CD4-positive, alpha-beta memory T cell (primary cell): ENCODE results near the gene DTNA. TPM values are rescaled to one million over a fixed set of nuclear protein-coding genes. Genes with fewer than 3 reads are reported as not detected.
"Not testable (repeated sequence)": the region's sequence is repeated elsewhere in the genome, so short reads cannot be mapped to it uniquely, and the experiment has no call there.

Experiments used
- CTCF ChIA-PET: fragments of 350-600 bp; sonication (Branson Sonifier 250); formaldehyde crosslinking; loops from one replicate; lab custom pipeline; 2021; ENCODE audit warnings: inconsistent platforms; ENCODE audit not compliant: partially characterized antibody; lab: Charles Lee
- POLR2A ChIA-PET: fragments of 350-600 bp; sonication (Branson Sonifier 250); formaldehyde crosslinking; loops from one replicate; lab custom pipeline; 2021; ENCODE audit not compliant: partially characterized antibody; lab: Charles Lee
- DNase-seq, 5 donors: peaks; one replicate each; pipeline versions ENCODE4 v3.0.0 to v3.0.0-alpha.2; 2020 to 2022; ENCODE audit warnings: mixed read lengths in 1 of 5
- H3K27ac ChIP-seq: one replicate; pipeline ENCODE4 v1.7.0; 2013; ENCODE audit warnings: low read depth, low read length
- H3K27me3 ChIP-seq: 2 replicates; pipeline ENCODE4 v1.7.0; 2013; ENCODE audit warnings: mild to moderate bottlenecking, low read length, moderate library complexity; ENCODE audit not compliant: insufficient read depth
- H3K36me3 ChIP-seq: 2 replicates; pipeline ENCODE4 v1.7.0; 2013; ENCODE audit warnings: mild to moderate bottlenecking, low read length, moderate library complexity; ENCODE audit not compliant: insufficient read depth
- H3K4me1 ChIP-seq: 2 replicates; pipeline ENCODE4 v1.7.0; 2013; ENCODE audit warnings: mild to moderate bottlenecking, low read length, moderate library complexity; ENCODE audit not compliant: insufficient read depth
- H3K4me3 ChIP-seq, 2 donors: one replicate each; pipeline ENCODE4 v1.7.0; 2013; ENCODE audit warnings: low read length in 2 of 2, mild to moderate bottlenecking in 1 of 2
- H3K9me3 ChIP-seq, 2 donors: one replicate each; pipeline ENCODE4 v1.7.0; 2013; ENCODE audit warnings: low read length in 2 of 2, control low read depth in 1 of 2; ENCODE audit not compliant: control insufficient read depth in 1 of 2
- H3K27ac Mint-ChIP-seq, 7 donors: one replicate each; pipeline ENCODE4 v1.8.0; 2020 to 2021; ENCODE audit warnings: mixed read lengths in 7 of 7, mild to moderate bottlenecking in 6 of 7, inconsistent platforms in 3 of 7, moderate library complexity in 3 of 7
- H3K27me3 Mint-ChIP-seq, 2 donors: one replicate each; pipeline ENCODE4 v1.8.0; 2020 to 2021; ENCODE audit warnings: mixed read lengths in 2 of 2
- H3K36me3 Mint-ChIP-seq, 2 donors: one replicate each; pipeline ENCODE4 v1.8.0; 2020 to 2021; ENCODE audit warnings: mixed read lengths in 2 of 2, inconsistent platforms in 1 of 2, mild to moderate bottlenecking in 1 of 2
- H3K4me1 Mint-ChIP-seq, 4 donors: one replicate each; pipeline ENCODE4 v1.8.0; 2020 to 2021; ENCODE audit warnings: mixed read lengths in 4 of 4, mild to moderate bottlenecking in 1 of 4
- H3K4me3 Mint-ChIP-seq, 8 donors: one replicate each; pipeline ENCODE4 v1.8.0; 2020 to 2021; ENCODE audit warnings: mixed read lengths in 8 of 8, mild to moderate bottlenecking in 7 of 8, moderate library complexity in 6 of 8, inconsistent platforms in 3 of 8
- H3K9me3 Mint-ChIP-seq, 8 donors: one replicate each; pipeline ENCODE4 v1.8.0; 2020 to 2021; ENCODE audit warnings: mixed read lengths in 8 of 8, mild to moderate bottlenecking in 5 of 8, inconsistent platforms in 3 of 8, moderate library complexity in 1 of 8
- intact Hi-C: fragments of 100-400 bp; cut with micrococcal nuclease; formaldehyde crosslinking; loops from one replicate; pipeline ENCODE4 v1.15.1; 2023
- polyA plus RNA-seq, 2 donors: library from polyadenylated mRNA; unstranded; fragments of 300-500 nt; fragmentation: Illumina TruSeq; gene quantifications; one replicate each; pipeline ENCODE4 v1.2.3, GENCODE V29; 2021
- total RNA-seq, 2 experiments: library from RNA; stranded (reverse); gene quantifications; one replicate each; pipeline ENCODE4 v1.2.3, GENCODE V29; 2021

Gene DTNA
- total and polyA plus RNA-seq, 4 experiments from 2014 or later, result 0.58 TPM; not detected in 3

DNA sequence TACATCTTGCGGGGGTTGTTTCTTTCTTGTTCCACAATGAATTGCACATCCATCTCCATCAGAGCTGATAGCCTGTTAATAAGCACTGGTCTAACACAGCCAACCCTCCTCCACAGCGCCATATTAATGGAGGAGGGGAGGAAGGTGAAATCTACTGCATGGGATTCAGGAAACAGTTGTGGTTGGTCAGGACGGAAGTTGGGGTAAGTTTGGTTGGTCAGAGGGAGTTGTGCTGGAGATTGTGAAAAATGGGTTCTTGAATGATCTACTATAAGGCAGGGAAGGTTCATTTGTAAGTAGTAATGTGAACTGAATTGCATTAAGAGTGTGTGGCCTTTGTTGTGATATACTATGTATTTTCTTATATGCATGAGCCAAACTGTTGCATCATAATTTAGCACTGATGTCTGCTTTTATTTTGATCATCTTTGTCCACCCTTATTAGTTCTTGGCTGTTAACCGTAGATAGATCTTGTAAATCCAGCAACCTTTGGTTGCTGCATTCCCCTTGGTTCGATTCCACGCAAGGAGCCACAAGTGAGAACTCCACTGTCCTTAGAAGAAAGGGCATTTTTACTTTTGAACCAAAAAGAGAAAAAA is 180.5 kb downstream of the DTNA start:
- ChIA-PET POLR2A (no interaction called here), CTCF (no interaction called here)
- Mint-ChIP-seq H3K27ac (no peak overlapping the region), H3K27me3 (peaks cover 13 to 33% of the 10 kb centered on the region in 2 donors), H3K9me3 (peaks cover 0 to 8% (median 3%) of the 10 kb centered on the region in 8 donors), H3K4me3 (no peak overlapping the region), H3K4me1 (no peaks in the 10 kb centered on the region), H3K36me3 (peaks cover 0 to 4% of the 10 kb centered on the region in 2 donors)
- no peaks in the 10 kb centered on the region for H3K4me1 ChIP-seq
- H3K9me3 ChIP-seq, result no peaks in the 10 kb centered on the region
- H3K4me3 ChIP-seq, result no peak overlapping the region
- H3K36me3 ChIP-seq, result no peaks in the 10 kb centered on the region
- H3K27ac ChIP-seq, result no peak overlapping the region
- intact Hi-C loops, result no loop called here
- DNase-seq, result no peak
- no peaks in the 10 kb centered on the region for H3K27me3 ChIP-seq

DNA sequence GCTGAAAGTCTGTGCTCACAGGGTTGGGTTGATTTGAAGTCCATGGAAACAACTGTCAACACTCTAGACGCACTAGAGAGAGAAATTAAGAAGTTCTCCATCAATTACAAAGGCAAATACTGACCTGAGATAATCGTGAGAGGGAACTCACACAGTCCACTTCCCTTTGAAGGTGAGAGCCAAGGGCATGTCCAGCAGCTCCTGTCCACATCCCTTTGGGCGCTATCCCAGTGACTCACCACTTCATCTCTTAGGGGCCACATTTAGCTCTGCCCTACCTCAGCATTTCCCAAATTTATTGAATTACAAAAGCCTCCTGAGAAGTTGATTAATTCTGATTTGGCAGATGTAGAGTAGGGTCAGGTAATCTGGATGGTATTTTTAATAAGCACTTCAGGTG is 182.3 kb downstream of the DTNA start:
- peaks cover 0 to 4% of the 10 kb centered on the region in 2 donors for H3K36me3 Mint-ChIP-seq
- H3K27ac Mint-ChIP-seq, result no peak overlapping the region
- Histone ChIP-seq H3K9me3 (no peaks in the 10 kb centered on the region), H3K27me3 (no peaks in the 10 kb centered on the region), H3K4me1 (no peaks in the 10 kb centered on the region), H3K36me3 (no peaks in the 10 kb centered on the region), H3K27ac (no peak overlapping the region), H3K4me3 (no peak overlapping the region)
- intact Hi-C loops, result no loop called here
- peaks cover 15 to 32% of the 10 kb centered on the region in 2 donors for H3K27me3 Mint-ChIP-seq
- peaks cover 0 to 8% (median 3%) of the 10 kb centered on the region in 8 donors for H3K9me3 Mint-ChIP-seq
- H3K4me1 Mint-ChIP-seq, result no peaks in the 10 kb centered on the region
- no peak overlapping the region for H3K4me3 Mint-ChIP-seq
- DNase-seq, result no peak
- ChIA-PET POLR2A (no interaction called here), CTCF (no interaction called here)

DNA sequence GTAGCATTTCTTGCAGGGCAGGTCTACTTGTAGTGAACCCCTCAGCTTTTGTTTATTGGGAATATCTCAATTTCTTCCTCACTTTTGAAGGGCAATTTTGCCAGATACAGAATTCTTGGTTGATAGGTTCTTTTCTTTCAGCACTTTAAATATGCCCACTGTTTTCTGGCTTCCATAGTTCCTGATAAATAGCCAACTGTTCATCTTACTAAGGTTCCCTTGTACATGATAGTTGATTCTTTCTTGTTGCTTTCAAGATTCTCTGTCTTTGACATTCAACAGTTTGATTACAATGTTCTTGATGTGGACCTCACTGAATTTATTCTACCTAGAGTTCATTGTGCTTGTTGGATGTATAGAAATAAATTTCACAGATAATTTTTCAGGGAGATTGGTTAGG is 183.1 kb downstream of the DTNA start:
- no peak overlapping the region for H3K27ac ChIP-seq
- H3K4me3 Mint-ChIP-seq, result no peak overlapping the region
- H3K9me3 ChIP-seq, result no peaks in the 10 kb centered on the region
- POLR2A ChIA-PET, result no interaction called here
- H3K36me3 ChIP-seq, result no peaks in the 10 kb centered on the region
- intact Hi-C loops, result no loop called here
- DNase-seq, result no peak
- H3K9me3 Mint-ChIP-seq, result peaks cover 0 to 8% (median 3%) of the 10 kb centered on the region in 8 donors
- H3K27me3 ChIP-seq, result no peaks in the 10 kb centered on the region
- CTCF ChIA-PET, result no interaction called here
- H3K4me3 ChIP-seq, result no peak overlapping the region
- peaks cover 13 to 32% of the 10 kb centered on the region in 2 donors for H3K27me3 Mint-ChIP-seq
- no peaks in the 10 kb centered on the region for H3K4me1 Mint-ChIP-seq
- no peaks in the 10 kb centered on the region for H3K4me1 ChIP-seq
- no peak overlapping the region for H3K27ac Mint-ChIP-seq
- peaks cover 0 to 4% of the 10 kb centered on the region in 2 donors for H3K36me3 Mint-ChIP-seq

GRCh38 chr18:34901299-34901698 is 191.2 kb downstream of the DTNA start:
- intact Hi-C loops, result no loop called here

DNA sequence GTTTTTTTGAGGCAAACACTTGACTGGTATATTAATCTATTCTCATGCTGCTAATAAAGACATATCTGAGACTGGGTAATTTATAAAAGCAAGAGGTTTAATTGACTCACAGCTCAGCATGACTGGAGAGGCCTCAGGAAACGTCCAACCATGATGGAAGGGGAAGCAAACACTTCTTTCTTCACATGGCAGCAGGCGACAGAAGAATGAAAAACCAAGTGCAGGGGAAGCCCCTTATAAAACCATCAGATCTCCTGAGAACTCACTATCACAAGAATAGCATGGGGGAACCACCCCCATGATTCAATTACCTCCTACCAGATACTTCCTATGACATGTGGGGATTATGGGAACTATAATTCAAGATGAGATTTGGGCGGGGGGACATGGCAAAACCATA is 194.9 kb downstream of the DTNA start:
- peaks cover 0 to 6% (median 0%) of the 10 kb centered on the region in 8 donors for H3K9me3 Mint-ChIP-seq
- Histone ChIP-seq H3K4me1 (no peaks in the 10 kb centered on the region), H3K27me3 (no peaks in the 10 kb centered on the region), H3K9me3 (no peaks in the 10 kb centered on the region), H3K4me3 (no peak overlapping the region), H3K36me3 (no peaks in the 10 kb centered on the region), H3K27ac (no peak overlapping the region)
- ChIA-PET CTCF (no interaction called here), POLR2A (no interaction called here)
- no peaks in the 10 kb centered on the region for H3K36me3 Mint-ChIP-seq
- no peak overlapping the region for H3K4me3 Mint-ChIP-seq
- H3K27me3 Mint-ChIP-seq, result no peaks in the 10 kb centered on the region
- no peaks in the 10 kb centered on the region for H3K4me1 Mint-ChIP-seq
- intact Hi-C loops, result no loop called here
- H3K27ac Mint-ChIP-seq, result no peak overlapping the region
- no peak for DNase-seq

More at GRCh38 chr18:34901299-34901698, 191.2 kb downstream of the DTNA start:
- Mint-ChIP-seq H3K4me3 (no peak overlapping the region), H3K36me3 (no peaks in the 10 kb centered on the region), H3K27me3 (no peaks in the 10 kb centered on the region), H3K4me1 (no peaks in the 10 kb centered on the region), H3K27ac (no peak overlapping the region), H3K9me3 (no peaks in the 10 kb centered on the region)
- DNase-seq, result no peak
- POLR2A ChIA-PET, result no interaction called here
- Histone ChIP-seq H3K27me3 (no peaks in the 10 kb centered on the region), H3K27ac (no peak overlapping the region), H3K4me1 (no peaks in the 10 kb centered on the region), H3K9me3 (no peaks in the 10 kb centered on the region), H3K36me3 (no peaks in the 10 kb centered on the region), H3K4me3 (no peak overlapping the region)
- CTCF ChIA-PET, result no interaction called here

DNA sequence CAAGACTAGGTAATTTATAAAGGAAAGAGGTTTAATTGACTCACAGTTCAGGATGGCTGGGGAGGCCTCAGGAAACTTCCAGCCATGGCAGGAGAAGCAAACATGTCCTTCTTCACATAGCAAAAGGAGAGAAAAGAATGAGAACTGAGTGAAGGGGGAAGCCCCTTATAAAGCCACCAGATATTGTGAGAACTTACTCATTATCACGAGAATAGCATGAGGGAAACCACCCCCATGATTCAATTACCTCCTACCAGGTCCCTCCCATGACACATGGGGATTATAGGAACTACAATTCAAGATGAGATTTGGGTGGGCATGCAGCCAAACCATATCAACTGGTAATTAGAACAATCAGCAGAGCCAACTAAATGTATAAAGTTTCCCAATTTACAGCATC is 196.9 kb downstream of the DTNA start:
- H3K27me3 Mint-ChIP-seq, DNase-seq, POLR2A ChIA-PET, H3K36me3 ChIP-seq, H3K27me3 ChIP-seq, H3K27ac ChIP-seq, H3K9me3 Mint-ChIP-seq, H3K4me1 ChIP-seq, H3K4me3 Mint-ChIP-seq, CTCF ChIA-PET, H3K4me1 Mint-ChIP-seq, H3K36me3 Mint-ChIP-seq, H3K4me3 ChIP-seq, intact Hi-C loops, H3K27ac Mint-ChIP-seq, H3K9me3 ChIP-seq: not testable (repeated sequence)

DNA sequence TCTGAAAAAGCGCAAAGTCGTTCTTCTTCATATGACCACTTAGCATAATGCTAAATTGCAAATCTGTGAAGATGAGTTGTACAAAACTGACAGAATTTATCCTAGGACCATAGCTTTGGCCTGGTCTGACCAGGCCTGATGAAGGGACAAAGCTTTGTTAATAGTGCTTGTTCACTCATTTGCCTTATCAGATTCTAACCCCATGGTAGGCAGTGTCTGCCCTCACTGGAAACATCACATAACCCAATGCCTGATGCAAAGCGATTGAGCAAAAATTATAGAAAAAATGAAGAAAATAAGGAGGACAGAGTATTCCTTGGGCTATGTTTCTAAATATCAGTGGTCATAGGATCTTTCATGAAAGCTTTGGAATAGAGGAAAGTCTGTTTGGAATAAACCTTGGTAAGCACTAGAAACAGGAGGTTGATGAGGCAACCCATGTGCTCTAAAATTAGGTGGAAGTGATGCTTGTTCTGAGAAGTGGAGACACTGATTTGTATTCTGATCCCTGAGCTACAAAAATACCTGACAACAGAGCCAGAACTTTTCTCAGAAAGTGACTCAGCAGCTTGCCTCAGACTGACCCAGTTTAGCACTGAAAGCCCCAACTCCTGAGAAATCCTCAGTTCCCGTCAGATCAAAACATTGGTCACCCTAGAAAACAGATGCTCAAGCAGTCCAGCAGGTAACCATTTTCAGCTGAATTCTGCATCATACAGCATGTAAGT is 199.7 kb downstream of the DTNA start:
- H3K4me1 Mint-ChIP-seq, result no peaks in the 10 kb centered on the region
- ChIA-PET CTCF (no interaction called here), POLR2A (no interaction called here)
- Histone ChIP-seq H3K9me3 (no peaks in the 10 kb centered on the region), H3K36me3 (no peaks in the 10 kb centered on the region), H3K27ac (no peak overlapping the region), H3K4me1 (no peaks in the 10 kb centered on the region), H3K27me3 (no peaks in the 10 kb centered on the region), H3K4me3 (no peak overlapping the region)
- no peak overlapping the region for H3K4me3 Mint-ChIP-seq
- intact Hi-C loops, result no loop called here
- no peaks in the 10 kb centered on the region for H3K36me3 Mint-ChIP-seq
- H3K9me3 Mint-ChIP-seq, result peaks cover 0 to 7% (median 0%) of the 10 kb centered on the region in 8 donors
- no peak overlapping the region for H3K27ac Mint-ChIP-seq
- no peak for DNase-seq
- H3K27me3 Mint-ChIP-seq, result peaks cover under 1% of the 10 kb centered on the region in 2 donors
